Endothelial cell of umbilical vein (primary cell): ENCODE results near the gene IL34. TPM values are rescaled to one million over a fixed set of nuclear protein-coding genes. Genes with fewer than 3 reads are reported as not detected.

Experiments used
- BruUV-seq: library from RNA; stranded (reverse); fragments of 400-500 nt; replicated peaks from 2 replicates; lab custom pipeline; 2021; lab: Mats Ljungman, UMichigan
- CTCF ChIA-PET: fragments of 300-600, 350-600 bp; sonication (Branson Sonifier 250); formaldehyde crosslinking; loops from one replicate; lab custom pipeline; 2021; ENCODE audit warnings: antibody characterized with exemption, inconsistent platforms; lab: Charles Lee
- POLR2A ChIA-PET: fragments of 300-600, 350-600 bp; sonication (Branson Sonifier 250); formaldehyde crosslinking; loops from one replicate; lab custom pipeline; 2021; ENCODE audit warnings: antibody characterized with exemption, inconsistent platforms; lab: Charles Lee
- DNase-seq: peaks from one replicate; pipeline ENCODE4 v3.0.0-alpha.2; 2011; ENCODE audit warnings: low read depth, low spot score
- FAIRE-seq: peaks from 2 replicates; lab custom pipeline; 2011; peaks lifted over from hg19 to GRCh38; lab: Jason Lieb, UNC
- H2AFZ ChIP-seq: 2 replicates; pipeline ENCODE4 v1.6.0; 2012; ENCODE audit warnings: low read depth, low read length, control low read depth, inconsistent platforms
- H3K27ac ChIP-seq: 2 replicates; pipeline ENCODE4 v1.5.1; 2011; ENCODE audit warnings: low read depth, mild to moderate bottlenecking, control low read depth, low read length, moderate library complexity; ENCODE audit not compliant: insufficient read depth
- H3K27me3 ChIP-seq, 2 experiments: 2 replicates each; pipeline versions ENCODE4 v1.6.0 to v1.6.1; 2011; ENCODE audit warnings: low read length in 2 of 2, mixed read lengths in 1 of 2; ENCODE audit not compliant: control insufficient read depth in 2 of 2, insufficient read depth in 2 of 2
- H3K36me3 ChIP-seq, 2 experiments: 2 replicates in 1 of 2; 3 replicates in 1 of 2; pipeline ENCODE4 v1.5.1; 2011; ENCODE audit warnings: low read length in 2 of 2, mild to moderate bottlenecking in 1 of 2, moderate library complexity in 1 of 2; ENCODE audit not compliant: control insufficient read depth in 2 of 2, insufficient read depth in 2 of 2; ENCODE audit errors: extremely low read depth in 1 of 2
- H3K4me1 ChIP-seq: 3 replicates; pipeline ENCODE4 v1.5.1; 2011; ENCODE audit warnings: mild to moderate bottlenecking, low read length; ENCODE audit not compliant: control insufficient read depth, insufficient read depth; ENCODE audit errors: extremely low read depth
- H3K4me2 ChIP-seq: 2 replicates; pipeline ENCODE4 v1.6.1; 2011; ENCODE audit warnings: low read length, control low read depth, mixed read lengths; ENCODE audit not compliant: insufficient read depth
- H3K4me3 ChIP-seq, 3 experiments: fragments of 200-600 bp in 1 of 3; sonication (generic), shearing (Covaris generic) in 1 of 3; replicated peaks in 1 of 3; 2 replicates each; pipeline ENCODE4 v1.5.1; 2011 to 2016; ENCODE audit warnings: control low read depth in 3 of 3, low read length in 3 of 3, mild to moderate bottlenecking in 2 of 3, inconsistent platforms in 1 of 3, low read depth in 1 of 3, moderate library complexity in 1 of 3; ENCODE audit not compliant: insufficient read depth in 1 of 3
- H3K79me2 ChIP-seq: 2 replicates; pipeline ENCODE4 v1.6.0; 2012; ENCODE audit warnings: low read length, inconsistent platforms; ENCODE audit not compliant: control insufficient read depth, insufficient read depth
- H3K9ac ChIP-seq: replicated peaks from 2 replicates; pipeline ENCODE3; 2011; ENCODE audit warnings: low read length, control low read depth; ENCODE audit not compliant: insufficient read depth; ENCODE audit errors: extremely low read depth
- H3K9me1 ChIP-seq: replicated peaks from 3 replicates; pipeline ENCODE4 v1.6.0; 2011; ENCODE audit warnings: mild to moderate bottlenecking, low read length; ENCODE audit not compliant: control insufficient read depth, insufficient read depth; ENCODE audit errors: extremely low read depth
- H3K9me3 ChIP-seq: replicated peaks from 2 replicates; pipeline ENCODE4 v1.5.1; 2012; ENCODE audit warnings: low read length, inconsistent platforms; ENCODE audit not compliant: control insufficient read depth, insufficient read depth
- H4K20me1 ChIP-seq: replicated peaks from 2 replicates; pipeline ENCODE3; 2011; ENCODE audit warnings: mild to moderate bottlenecking, low read length; ENCODE audit not compliant: control insufficient read depth, insufficient read depth; ENCODE audit errors: extremely low read depth
- FOS ChIP-seq: IDR thresholded peaks from 2 replicates; pipeline ENCODE4 v1.6.1; 2011; ENCODE audit warnings: mild to moderate bottlenecking, low read length, moderate library complexity, borderline replicate concordance; ENCODE audit not compliant: insufficient read depth
- MYC ChIP-seq: IDR thresholded peaks from one replicate; pipeline ENCODE4 v1.6.1; 2011; ENCODE audit warnings: mild to moderate bottlenecking, low read depth, low read length
- dilution Hi-C: fragments of 300-500 bp; cut with MboI; formaldehyde crosslinking; loops from one replicate; pipeline ENCODE4 v1.15.0; 2019; ENCODE audit warnings: low sequenced_read_pairs; ENCODE audit not compliant: extremely low pct_ligation_motif_present
- intact Hi-C: fragments of 100-400 bp; cut with micrococcal nuclease; formaldehyde crosslinking; loops from one replicate; pipeline ENCODE4 v1.10.0; 2022
- polyA plus RNA-seq, 4 experiments: library from polyadenylated mRNA; depleted of rRNA in 3 of 4; stranded (reverse) in 3 of 4; unstranded in 1 of 4; fragments of >200 nt; gene quantifications; 2 replicates each; pipeline versions ENCODE4 v1.2.1 to v1.2.3, GENCODE V29; 2011 to 2012; ENCODE audit warnings: missing spikeins in 1 of 4
- total RNA-seq: library from RNA; stranded (reverse); gene quantifications from 2 replicates; pipeline ENCODE4 v1.2.3, GENCODE V29; 2021
- TF ChIP-seq, protein P1 (sequence below), 2 donors: IDR thresholded peaks; 1 replicate in 1 of 2; 2 replicates in 1 of 2; pipeline ENCODE4 v1.5.1; 2011; ENCODE audit warnings: low read length in 2 of 2, mild to moderate bottlenecking in 2 of 2, moderate library complexity in 2 of 2, control low read depth in 1 of 2, inconsistent platforms in 1 of 2, low read depth in 1 of 2; ENCODE audit not compliant: insufficient read depth in 1 of 2; ENCODE audit errors: extremely low read depth in 1 of 2

Gene IL34
- total and polyA plus RNA-seq, 2 donors (not counting 3 experiments of a cell fraction or from before 2014, with no cell fraction given) = 0.88 to 0.97 TPM

DNA sequence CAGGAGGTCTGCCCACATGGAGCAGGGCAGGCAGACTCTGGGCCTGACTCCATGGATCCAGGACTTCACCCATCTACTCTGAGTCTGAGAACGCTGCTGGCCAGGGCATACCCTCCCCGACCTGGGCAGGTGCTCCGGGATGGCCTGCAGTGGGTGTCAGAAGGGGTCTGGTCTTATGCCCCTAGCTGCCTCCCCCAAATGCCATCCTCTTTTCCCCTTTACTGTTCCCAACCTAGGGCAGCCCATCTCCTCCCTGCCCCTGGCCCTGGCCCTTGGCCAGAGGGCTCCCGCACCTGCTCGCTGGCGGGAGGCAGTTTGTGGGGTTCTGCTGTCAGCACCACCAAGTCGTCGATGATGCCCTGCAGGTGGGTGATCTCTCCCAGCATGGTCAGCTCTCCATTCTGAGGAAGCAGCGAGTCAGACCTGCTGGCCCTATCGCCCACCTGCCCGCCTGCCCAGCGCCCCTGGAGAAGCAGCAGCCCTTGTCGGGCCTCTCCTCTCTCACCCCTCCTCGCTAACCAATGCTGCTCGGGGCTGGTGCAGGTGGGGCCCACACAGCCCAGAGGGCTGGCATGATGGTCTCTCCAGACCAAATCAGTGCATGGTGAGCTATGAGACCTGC lies 31.3 kb downstream of the IL34 start:
- CTCF ChIA-PET = interaction anchor here (3.2 to 7.8 kb wide), 2 partner anchors 61 to 93 kb away, joined by 13 to 144 read pairs; no protein-coding TSS in a partner anchor
- TF ChIP-seq, protein P1, sequence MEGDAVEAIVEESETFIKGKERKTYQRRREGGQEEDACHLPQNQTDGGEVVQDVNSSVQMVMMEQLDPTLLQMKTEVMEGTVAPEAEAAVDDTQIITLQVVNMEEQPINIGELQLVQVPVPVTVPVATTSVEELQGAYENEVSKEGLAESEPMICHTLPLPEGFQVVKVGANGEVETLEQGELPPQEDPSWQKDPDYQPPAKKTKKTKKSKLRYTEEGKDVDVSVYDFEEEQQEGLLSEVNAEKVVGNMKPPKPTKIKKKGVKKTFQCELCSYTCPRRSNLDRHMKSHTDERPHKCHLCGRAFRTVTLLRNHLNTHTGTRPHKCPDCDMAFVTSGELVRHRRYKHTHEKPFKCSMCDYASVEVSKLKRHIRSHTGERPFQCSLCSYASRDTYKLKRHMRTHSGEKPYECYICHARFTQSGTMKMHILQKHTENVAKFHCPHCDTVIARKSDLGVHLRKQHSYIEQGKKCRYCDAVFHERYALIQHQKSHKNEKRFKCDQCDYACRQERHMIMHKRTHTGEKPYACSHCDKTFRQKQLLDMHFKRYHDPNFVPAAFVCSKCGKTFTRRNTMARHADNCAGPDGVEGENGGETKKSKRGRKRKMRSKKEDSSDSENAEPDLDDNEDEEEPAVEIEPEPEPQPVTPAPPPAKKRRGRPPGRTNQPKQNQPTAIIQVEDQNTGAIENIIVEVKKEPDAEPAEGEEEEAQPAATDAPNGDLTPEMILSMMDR (IDR thresholded peaks at IDR 0.05; ENCODE audit: extremely low read depth in 1 of 2, insufficient read depth in 1 of 2, low read depth in 1 of 2, low read length in 2 of 2) = no peak
- TF ChIP-seq MYC (no peak), FOS (no peak)
- no peaks in the 10 kb centered on the region for H3K27me3 ChIP-seq
- peaks cover 13 to 42% of the 10 kb centered on the region in 2 experiments for H3K36me3 ChIP-seq
- DNase-seq (no peak), FAIRE-seq (no peak)
- H2AFZ ChIP-seq = no peak overlapping the region
- H3K9me1 ChIP-seq = no peaks in the 10 kb centered on the region
- dilution Hi-C loops (no loop called here), intact Hi-C loops (no loop called here)
- H4K20me1 ChIP-seq = no peaks in the 10 kb centered on the region
- H3K4me1 ChIP-seq = no peaks in the 10 kb centered on the region
- POLR2A ChIA-PET = interaction anchor here (0.6 kb wide), 1 partner anchor 57 kb away, joined by 3 read pairs; no protein-coding TSS in a partner anchor
- H3K79me2 ChIP-seq = peaks cover 7% of the 10 kb centered on the region
- H3K4me3 ChIP-seq = no peak overlapping the region
- BruUV-seq = no TSS peak
- no peaks in the 10 kb centered on the region for H3K9me3 ChIP-seq
- no peak overlapping the region for H3K27ac ChIP-seq
- no peak overlapping the region for H3K9ac ChIP-seq
- no peak overlapping the region for H3K4me2 ChIP-seq
